Hepatocyte (in vitro differentiated cells): ENCODE results near the gene LASP1NB.
A peak's percentile ranks its signal among the peaks of the same experiment; 100 is the strongest.

ENCODE experiments used
- DNase-seq: peaks from one replicate; pipeline ENCODE4 v3.0.0-alpha.2; 2016; ENCODE audit warnings: low spot score
- H2AFZ ChIP-seq: fragments of 200-600 bp; sonication (generic); 2 replicates; pipeline ENCODE4 v1.6.0; 2016; ENCODE audit warnings: antibody characterized with exemption, mild to moderate bottlenecking
- H3K27ac ChIP-seq: fragments of 200-600 bp; sonication (generic); 2 replicates; pipeline ENCODE4 v1.5.1; 2016; ENCODE audit warnings: mild to moderate bottlenecking
- H3K27me3 ChIP-seq: fragments of 200-600 bp; sonication (generic); 2 replicates; pipeline ENCODE4 v1.6.1; 2016
- H3K36me3 ChIP-seq: fragments of 200-600 bp; sonication (generic); replicated peaks from 2 replicates; pipeline ENCODE4 v1.5.1; 2016; ENCODE audit warnings: low read depth; ENCODE audit not compliant: insufficient read depth
- H3K4me1 ChIP-seq: fragments of 200-600 bp; sonication (generic); 2 replicates; pipeline ENCODE4 v1.5.1; 2016; ENCODE audit warnings: mild to moderate bottlenecking, moderate library complexity; ENCODE audit not compliant: insufficient read depth
- H3K4me2 ChIP-seq: fragments of 200-600 bp; sonication (generic); 2 replicates; pipeline ENCODE4 v1.6.0; 2016
- H3K4me3 ChIP-seq: fragments of 200-600 bp; sonication (generic); 2 replicates; pipeline ENCODE4 v1.5.1; 2016; ENCODE audit warnings: mild to moderate bottlenecking
- H3K79me2 ChIP-seq: fragments of 200-600 bp; sonication (generic); 2 replicates; pipeline ENCODE4 v1.6.0; 2017; ENCODE audit warnings: mild to moderate bottlenecking
- H3K9me2 ChIP-seq: fragments of 200-600 bp; sonication (generic); replicated peaks from 2 replicates; pipeline ENCODE4 v1.6.0; 2017; ENCODE audit warnings: mild to moderate bottlenecking; ENCODE audit not compliant: insufficient read depth
- H3K9me3 ChIP-seq: fragments of 200-600 bp; sonication (generic); 2 replicates; pipeline ENCODE4 v1.5.1; 2016; ENCODE audit warnings: low read depth, mild to moderate bottlenecking
- H4K20me1 ChIP-seq: fragments of 200-600 bp; sonication (generic); 2 replicates; pipeline ENCODE4 v1.6.0; 2016; ENCODE audit warnings: mild to moderate bottlenecking; ENCODE audit not compliant: insufficient read depth, poor library complexity, severe bottlenecking
- EZH2 ChIP-seq: fragments of 200-600 bp; sonication (generic); IDR thresholded peaks from 2 replicates; pipeline ENCODE4 v1.6.1; 2016; ENCODE audit warnings: antibody characterized with exemption, mild to moderate bottlenecking, borderline replicate concordance
- EZH2phosphoT487 ChIP-seq: fragments of 200-600 bp; sonication (generic); IDR thresholded peaks from one replicate; pipeline ENCODE4 v1.6.1; 2018; ENCODE audit warnings: antibody characterized with exemption, mild to moderate bottlenecking, low read depth, moderate library complexity; ENCODE audit not compliant: unreplicated experiment, severe bottlenecking
- WGBS: methylation state at CpG from one replicate; pipeline ENCODE4 v1.1.6; 2016; ENCODE audit warnings: low lambda C conversion rate; ENCODE audit errors: missing lambda C conversion rate; 5-methylcytosine and 5-hydroxymethylcytosine counted together
- TF ChIP-seq, protein P1 (sequence below): fragments of 200-600 bp; sonication (generic); IDR thresholded peaks from 2 replicates; pipeline ENCODE4 v1.5.1; 2016; ENCODE audit warnings: antibody characterized with exemption, mild to moderate bottlenecking; ENCODE audit not compliant: poor library complexity

Gene LASP1NB

DNA sequence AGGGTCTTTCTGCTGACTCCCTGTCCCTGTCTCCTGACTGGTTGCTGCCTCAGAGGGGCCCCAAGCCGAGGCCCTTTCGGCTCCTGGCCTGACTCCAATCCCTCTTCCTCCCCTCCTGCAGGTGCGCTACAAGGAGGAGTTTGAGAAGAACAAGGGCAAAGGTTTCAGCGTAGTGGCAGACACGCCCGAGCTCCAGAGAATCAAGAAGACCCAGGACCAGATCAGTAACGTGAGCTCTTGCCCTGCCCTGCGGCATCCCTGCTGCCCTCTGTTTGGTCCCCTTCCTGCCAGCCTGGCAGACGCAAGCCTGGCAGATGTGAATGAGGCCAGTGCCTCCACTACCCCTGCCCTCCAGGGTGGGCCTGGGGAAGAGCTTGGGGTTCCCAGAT, 27.1 kb upstream of the LASP1NB start:
- TF ChIP-seq EZH2phosphoT487 = no peak
- TF ChIP-seq, protein P1, sequence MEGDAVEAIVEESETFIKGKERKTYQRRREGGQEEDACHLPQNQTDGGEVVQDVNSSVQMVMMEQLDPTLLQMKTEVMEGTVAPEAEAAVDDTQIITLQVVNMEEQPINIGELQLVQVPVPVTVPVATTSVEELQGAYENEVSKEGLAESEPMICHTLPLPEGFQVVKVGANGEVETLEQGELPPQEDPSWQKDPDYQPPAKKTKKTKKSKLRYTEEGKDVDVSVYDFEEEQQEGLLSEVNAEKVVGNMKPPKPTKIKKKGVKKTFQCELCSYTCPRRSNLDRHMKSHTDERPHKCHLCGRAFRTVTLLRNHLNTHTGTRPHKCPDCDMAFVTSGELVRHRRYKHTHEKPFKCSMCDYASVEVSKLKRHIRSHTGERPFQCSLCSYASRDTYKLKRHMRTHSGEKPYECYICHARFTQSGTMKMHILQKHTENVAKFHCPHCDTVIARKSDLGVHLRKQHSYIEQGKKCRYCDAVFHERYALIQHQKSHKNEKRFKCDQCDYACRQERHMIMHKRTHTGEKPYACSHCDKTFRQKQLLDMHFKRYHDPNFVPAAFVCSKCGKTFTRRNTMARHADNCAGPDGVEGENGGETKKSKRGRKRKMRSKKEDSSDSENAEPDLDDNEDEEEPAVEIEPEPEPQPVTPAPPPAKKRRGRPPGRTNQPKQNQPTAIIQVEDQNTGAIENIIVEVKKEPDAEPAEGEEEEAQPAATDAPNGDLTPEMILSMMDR = no peak
- TF ChIP-seq EZH2 = no peak
- H4K20me1 ChIP-seq = peaks cover 71% of the 10 kb centered on the region
- DNase-seq = no peak
- no peak overlapping the region for H3K4me2 ChIP-seq
- peak overlapping the region; percentile 69 for H3K27ac ChIP-seq
- WGBS = 76% methylated on average over 9 of the region's 9 CpGs
- no peak overlapping the region for H2AFZ ChIP-seq
- H3K9me3 ChIP-seq = no peaks in the 10 kb centered on the region
- no peaks in the 10 kb centered on the region for H3K36me3 ChIP-seq
- no peak overlapping the region for H3K4me3 ChIP-seq
- no peaks in the 10 kb centered on the region for H3K27me3 ChIP-seq
- H3K4me1 ChIP-seq = peaks cover 35% of the 10 kb centered on the region
- H3K9me2 ChIP-seq = no peaks in the 10 kb centered on the region
- H3K79me2 ChIP-seq = peaks cover 78% of the 10 kb centered on the region

DNA sequence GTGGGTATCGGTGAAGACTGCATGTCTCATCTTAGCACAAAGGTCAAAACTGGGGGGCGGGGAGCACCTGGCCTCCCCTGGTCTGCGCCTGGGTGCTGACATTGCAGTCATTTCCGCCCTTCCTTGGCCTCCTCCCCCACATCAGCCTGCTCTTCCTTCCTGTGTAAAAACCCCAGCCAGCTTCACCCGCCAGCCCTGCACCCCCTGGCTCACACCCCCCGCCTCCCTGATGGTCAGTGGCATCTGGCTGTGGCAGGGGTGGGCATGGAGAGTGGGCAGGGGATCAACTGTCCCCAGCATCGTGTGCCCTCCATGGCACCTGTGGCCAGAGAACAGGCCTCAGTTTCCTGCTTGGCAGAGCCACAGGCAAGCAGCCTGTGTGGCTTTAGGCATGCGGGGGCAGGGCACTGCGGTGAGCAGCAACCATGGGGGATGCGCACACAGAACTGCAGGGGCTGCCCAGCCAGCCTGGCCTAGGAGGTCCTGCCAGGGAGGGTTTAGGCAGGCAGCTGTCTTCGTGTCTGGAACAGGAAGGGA, 26.5 kb upstream of the LASP1NB start:
- no peak overlapping the region for H3K4me2 ChIP-seq
- 96% methylated on average over 7 of the region's 11 CpGs for WGBS
- no peak overlapping the region for H3K4me3 ChIP-seq
- H3K27me3 ChIP-seq = no peaks in the 10 kb centered on the region
- no peak for TF ChIP-seq EZH2
- TF ChIP-seq EZH2phosphoT487 = no peak
- TF ChIP-seq, protein P1 = no peak
- H3K27ac ChIP-seq = peak overlapping the region; percentile 69
- DNase-seq = no peak
- H3K9me3 ChIP-seq = no peaks in the 10 kb centered on the region
- H3K79me2 ChIP-seq = peaks cover 78% of the 10 kb centered on the region
- peaks cover 69% of the 10 kb centered on the region for H4K20me1 ChIP-seq
- H3K4me1 ChIP-seq = peaks cover 35% of the 10 kb centered on the region
- H3K36me3 ChIP-seq = no peaks in the 10 kb centered on the region
- no peak overlapping the region for H2AFZ ChIP-seq
- H3K9me2 ChIP-seq = no peaks in the 10 kb centered on the region

DNA sequence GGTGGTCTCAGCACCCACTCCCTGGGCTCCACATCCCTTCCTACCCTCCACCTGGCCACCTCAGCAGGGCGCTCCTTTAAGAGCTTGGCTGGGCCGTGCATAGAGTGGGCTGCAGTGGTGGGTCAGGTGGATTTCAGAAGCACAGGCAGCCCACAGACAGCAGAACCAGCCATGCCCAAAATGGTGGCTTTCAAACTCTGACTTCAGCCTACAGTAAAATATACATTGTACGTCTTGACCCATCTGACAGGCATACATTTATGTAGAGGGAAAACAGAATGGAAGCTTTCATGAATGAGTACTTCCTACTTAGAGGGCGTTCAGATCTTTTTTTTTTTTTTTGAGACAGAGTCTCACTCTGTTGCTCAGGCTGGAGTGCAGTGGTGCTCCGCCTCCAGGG, 26.0 kb upstream of the LASP1NB start:
- H4K20me1 ChIP-seq = peaks cover 70% of the 10 kb centered on the region
- no peaks in the 10 kb centered on the region for H3K36me3 ChIP-seq
- H3K27ac ChIP-seq = peak overlapping the region; percentile 65
- H3K27me3 ChIP-seq = no peaks in the 10 kb centered on the region
- no peak overlapping the region for H3K4me3 ChIP-seq
- 93% methylated on average over 5 of the region's 5 CpGs for WGBS
- peaks cover 35% of the 10 kb centered on the region for H3K4me1 ChIP-seq
- peaks cover 80% of the 10 kb centered on the region for H3K79me2 ChIP-seq
- no peak overlapping the region for H3K4me2 ChIP-seq
- no peaks in the 10 kb centered on the region for H3K9me2 ChIP-seq
- TF ChIP-seq EZH2phosphoT487 (no peak), EZH2 (no peak)
- TF ChIP-seq, protein P1 = no peak
- no peak overlapping the region for H2AFZ ChIP-seq
- no peak for DNase-seq
- H3K9me3 ChIP-seq = no peaks in the 10 kb centered on the region
